Fibroblast of pulmonary artery (primary cell): ENCODE data around the gene ACSL6.

Source experiments
- DNase-seq: peaks from one replicate; pipeline ENCODE4 v3.0.0-alpha.2; 2010; ENCODE audit warnings: low read depth
- H3K4me3 ChIP-seq: replicated peaks from 2 replicates; pipeline ENCODE4 v1.5.1; 2011; ENCODE audit warnings: low read depth, mild to moderate bottlenecking, control low read depth, low read length, moderate library complexity
- CTCF ChIP-seq: IDR thresholded peaks from 2 replicates; pipeline ENCODE4 v1.5.1; 2011; ENCODE audit warnings: mild to moderate bottlenecking, control low read depth, low read length, inconsistent platforms; ENCODE audit errors: missing control alignments

Gene ACSL6

DNA sequence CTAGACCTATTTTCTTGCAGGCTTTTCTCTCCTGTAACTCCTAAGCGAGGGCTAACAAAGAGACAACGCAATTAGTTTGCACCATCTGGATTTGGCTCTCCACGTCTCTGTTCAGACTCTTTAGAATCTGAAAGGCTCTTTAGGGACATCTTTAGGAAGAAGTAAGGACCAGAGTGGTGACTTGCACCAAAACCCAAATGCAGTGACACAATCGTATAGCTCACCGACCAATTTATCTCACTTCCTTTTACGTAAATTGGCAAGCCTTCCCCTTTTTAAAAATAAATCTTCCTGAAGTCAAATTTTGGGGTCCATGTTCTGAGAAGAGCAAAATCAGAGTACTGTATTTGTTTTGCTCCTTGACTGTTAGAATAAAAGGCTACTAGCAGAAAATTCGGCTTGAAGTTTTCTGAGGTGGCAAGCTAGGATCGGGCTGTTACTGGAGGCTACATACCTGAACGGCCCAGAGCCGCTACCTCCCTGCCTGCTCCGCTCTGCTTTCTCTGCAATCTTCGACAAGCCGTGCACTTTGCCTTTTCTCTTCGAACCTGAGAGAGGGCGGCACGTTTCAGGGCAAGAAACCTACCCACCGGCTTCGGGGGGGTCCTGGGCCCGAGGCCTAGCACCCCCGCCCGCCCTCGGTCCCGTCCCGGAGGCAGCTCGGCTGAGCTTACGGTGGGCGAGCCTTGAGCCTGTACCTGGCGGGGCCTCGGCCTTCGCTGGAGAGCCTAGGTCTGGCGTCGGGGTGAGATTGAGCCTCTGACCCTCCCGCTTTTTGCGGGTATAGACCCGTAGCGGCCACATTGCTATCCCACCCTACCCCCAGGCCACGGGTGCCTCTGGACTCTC, 66.5 kb downstream of the ACSL6 start:
- no peak overlapping the region for H3K4me3 ChIP-seq
- DNase-seq, result no peak
- no peak for TF ChIP-seq CTCF

GRCh38 chr5:131943916-131944315, 67.5 kb downstream of the ACSL6 start:
- TF ChIP-seq CTCF, result no peak
- DNase-seq, result no peak
- H3K4me3 ChIP-seq, result no peak overlapping the region

- no peak for DNase-seq
- TF ChIP-seq CTCF, result no peak
- H3K4me3 ChIP-seq, result no peak overlapping the region
These were observed 69.4 kb downstream of the ACSL6 start for GRCh38 chr5:131942016-131942415.

- no peak overlapping the region for H3K4me3 ChIP-seq
- TF ChIP-seq CTCF, result no peak
- no peak for DNase-seq
These were observed 71.6 kb downstream of the ACSL6 start for GRCh38 chr5:131939690-131940345.

GRCh38 chr5:131932235-131932634, 79.2 kb downstream of the ACSL6 start:
- DNase-seq, result no peak
- TF ChIP-seq CTCF, result no peak
- H3K4me3 ChIP-seq, result no peak overlapping the region

GRCh38 chr5:131928957-131929356, 82.5 kb downstream of the ACSL6 start:
- DNase-seq, result no peak
- TF ChIP-seq CTCF, result no peak

More at GRCh38 chr5:131928957-131929356, 82.5 kb downstream of the ACSL6 start:
- H3K4me3 ChIP-seq, result no peak overlapping the region
